Activated CD4-positive, alpha-beta T cell treated with anti-CD3 and anti-CD28 coated beads, Interleukin-2, amount 50 U/mL, for 24 hours (primary cell): Measurements from ENCODE around the gene RHBDD3.

ENCODE experiments used
- DNase-seq, 2 donors: peaks; one replicate each; pipeline ENCODE4 v3.0.0-alpha.2; 2020; ENCODE audit warnings: low read depth in 1 of 2, low spot score in 1 of 2

RHBDD3 gene

GRCh38 chr22:29306175-29306834 is 38.5 kb upstream of the RHBDD3 start, which contains the start of gene GAS2L1:
Gene GAS2L1, plus strand, starts transcription at chr22:29306650. Its CDS starts 1,456 bp downstream, at chr22:29308106.
- no peak for DNase-seq

GRCh38 chr22:29305836-29306174 is 38.0 kb upstream of the RHBDD3 start:
- no peak for DNase-seq

GRCh38 chr22:29302681-29303465 is 35.1 kb upstream of the RHBDD3 start:
- DNase-seq = no peak

GRCh38 chr22:29302402-29302680 is 34.6 kb upstream of the RHBDD3 start:
- DNase-seq = no peak

GRCh38 chr22:29301716-29302401 is 34.1 kb upstream of the RHBDD3 start:
- DNase-seq = no peak

- DNase-seq = no peak
These were observed 33.2 kb upstream of the RHBDD3 start for GRCh38 chr22:29300807-29301601.

- no peak for DNase-seq
These were observed 32.7 kb upstream of the RHBDD3 start for GRCh38 chr22:29300467-29300806.

- no peak for DNase-seq
These were observed 31.5 kb upstream of the RHBDD3 start for GRCh38 chr22:29299136-29299900.

- no peak for DNase-seq
These were observed 30.9 kb upstream of the RHBDD3 start for GRCh38 chr22:29298641-29299040.

- DNase-seq = no peak
These were observed 24.6 kb upstream of the RHBDD3 start for GRCh38 chr22:29292379-29292778.

- no peak for DNase-seq
These were observed 23.4 kb upstream of the RHBDD3 start for GRCh38 chr22:29291215-29291614.

GRCh38 chr22:29290061-29290460 is 22.3 kb upstream of the RHBDD3 start:
- DNase-seq = no peak

GRCh38 chr22:29288837-29289236 is 21.1 kb upstream of the RHBDD3 start:
- no peak for DNase-seq

- DNase-seq = no peak
These were observed 16.4 kb upstream of the RHBDD3 start for GRCh38 chr22:29284196-29284595.

- DNase-seq = no peak
These were observed 10.1 kb upstream of the RHBDD3 start for GRCh38 chr22:29277927-29278326.

- no peak for DNase-seq
These were observed 8.2 kb upstream of the RHBDD3 start for GRCh38 chr22:29275819-29276565.

GRCh38 chr22:29275167-29275566 is 7.4 kb upstream of the RHBDD3 start:
- DNase-seq = no peak

GRCh38 chr22:29272624-29273023 is 4.8 kb upstream of the RHBDD3 start:
- no peak for DNase-seq

GRCh38 chr22:29270475-29271271 is 2.9 kb upstream of the RHBDD3 start:
- no peak for DNase-seq
